NCI-H446 (cell line): ENCODE measurements around the gene ASPRV1.

Source experiments
- DNase-seq, 2 experiments: peaks; one replicate each; lab custom pipeline; 2025; lab: John Stamatoyannopoulos, UW

Gene ASPRV1

GRCh38 chr2:69940691-69941090, 20.7 kb downstream of the ASPRV1 start:
- no peak for DNase-seq

DNA sequence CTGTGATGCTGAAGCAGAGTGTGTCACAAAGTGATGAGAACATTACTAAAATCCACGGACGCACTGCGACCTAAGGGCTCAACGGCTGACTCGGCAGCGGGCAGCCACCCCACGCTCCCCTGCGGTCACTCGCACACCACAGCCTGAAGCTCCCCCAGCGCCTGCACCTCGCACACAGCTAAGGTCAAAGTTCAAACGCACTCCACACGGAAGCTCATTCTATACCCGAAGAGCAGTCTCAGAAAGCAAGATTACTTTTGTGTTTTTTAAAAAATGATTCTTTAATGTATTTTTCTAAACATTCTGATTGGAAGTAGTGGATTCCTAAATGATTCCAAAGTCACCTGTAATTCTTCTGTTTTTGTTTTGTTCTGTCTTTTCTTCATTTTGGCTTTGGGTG, 21.7 kb downstream of the ASPRV1 start:
- no peak for DNase-seq

DNA sequence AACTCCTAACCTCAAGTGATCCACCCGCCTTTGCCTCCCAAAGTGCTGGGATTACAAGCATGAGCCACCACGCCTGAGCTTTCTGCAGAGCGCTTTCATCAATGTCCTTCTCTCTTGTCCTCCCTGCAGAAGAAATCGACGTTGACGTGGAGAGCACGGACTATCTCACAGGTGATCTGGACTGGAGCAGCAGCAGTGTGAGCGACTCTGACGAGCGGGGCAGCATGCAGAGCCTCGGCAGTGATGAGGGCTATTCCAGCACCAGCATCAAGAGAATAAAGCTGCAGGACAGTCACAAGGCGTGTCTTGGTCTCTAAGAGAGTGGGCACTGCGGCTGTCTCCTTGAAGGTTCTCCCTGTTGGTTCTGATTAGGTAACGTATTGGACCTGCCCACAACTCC, 23.5 kb downstream of the ASPRV1 start:
- DNase-seq, result no peak

DNA sequence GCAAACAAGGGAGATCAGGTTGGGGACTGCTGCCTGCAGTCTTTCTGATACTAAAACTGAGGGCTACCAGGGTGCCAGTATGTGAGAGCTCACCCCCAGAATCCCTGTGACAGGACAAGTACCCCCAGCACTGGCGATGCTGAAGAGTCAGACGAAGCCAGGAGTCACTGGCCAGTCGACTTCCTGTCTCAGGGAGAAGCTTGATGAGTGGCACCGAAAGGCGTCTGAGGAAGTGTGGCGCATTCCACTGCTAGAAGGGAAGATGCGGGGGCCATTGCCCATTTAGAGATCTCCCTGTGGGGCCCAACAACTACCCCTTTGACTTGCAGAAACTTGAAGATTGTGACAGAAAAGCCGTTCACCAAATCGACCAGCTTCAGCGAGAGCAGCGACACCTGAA, 24.5 kb downstream of the ASPRV1 start:
- no peak for DNase-seq

DNA sequence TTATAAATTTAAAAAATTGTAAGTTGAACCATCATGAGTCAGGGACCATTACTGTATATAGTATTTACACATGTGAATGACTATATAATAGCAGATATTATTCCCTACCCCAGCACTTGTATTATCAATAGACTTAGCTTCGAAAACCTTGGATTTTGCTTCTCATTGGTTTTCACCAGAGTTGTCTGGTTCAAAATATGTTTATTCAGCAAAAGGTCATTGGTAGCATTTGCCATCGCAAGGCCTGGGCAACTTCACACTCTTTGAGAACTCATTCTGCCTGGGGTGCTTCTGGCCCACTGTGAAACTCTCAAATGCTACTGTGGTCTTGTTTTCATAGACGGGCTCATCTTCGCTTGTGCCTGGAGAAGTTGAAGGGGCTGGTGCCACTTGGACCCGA, 26.4 kb downstream of the ASPRV1 start:
- DNase-seq, result no peak

GRCh38 chr2:69934614-69934908, 26.9 kb downstream of the ASPRV1 start:
- no peak for DNase-seq

DNA sequence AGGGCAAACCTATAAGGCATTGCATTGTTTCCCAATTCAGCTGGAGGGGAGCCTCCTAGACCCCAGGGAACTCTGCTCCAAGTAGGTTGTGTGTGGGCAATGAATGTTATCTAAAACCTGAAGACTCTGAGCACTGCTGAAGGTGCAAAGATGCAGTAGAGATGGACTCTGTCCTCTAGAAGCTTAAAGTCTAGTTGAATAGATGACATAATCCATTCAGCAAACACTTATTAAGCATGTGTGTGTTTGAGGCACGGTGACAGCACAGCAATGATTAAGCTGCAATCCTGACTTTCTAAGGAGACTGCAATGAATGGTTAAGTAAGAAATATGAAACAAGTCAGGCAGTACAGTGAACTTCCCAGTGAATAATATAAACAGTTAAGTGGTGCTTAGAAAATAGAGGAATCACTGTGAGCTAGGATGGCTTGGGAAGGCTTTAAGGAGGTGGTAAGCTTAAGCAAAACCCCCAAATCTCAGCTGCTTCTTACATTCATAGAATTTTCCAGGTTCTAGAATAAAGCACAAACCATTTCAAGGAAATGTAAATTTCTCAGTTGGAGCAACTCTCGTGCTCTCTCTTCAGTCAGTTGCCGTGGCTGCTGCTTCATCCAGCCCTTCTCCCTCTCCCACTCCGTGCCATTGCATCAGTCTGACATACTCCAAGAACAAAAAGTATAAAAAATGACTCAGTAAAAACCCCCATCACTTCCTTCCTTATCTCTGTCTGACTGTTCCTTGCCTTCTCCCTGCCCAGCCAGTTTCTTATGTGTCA, 27.4 kb downstream of the ASPRV1 start:
- DNase-seq, result no peak

GRCh38 chr2:69933254-69933828, 28.1 kb downstream of the ASPRV1 start:
- no peak for DNase-seq

DNA sequence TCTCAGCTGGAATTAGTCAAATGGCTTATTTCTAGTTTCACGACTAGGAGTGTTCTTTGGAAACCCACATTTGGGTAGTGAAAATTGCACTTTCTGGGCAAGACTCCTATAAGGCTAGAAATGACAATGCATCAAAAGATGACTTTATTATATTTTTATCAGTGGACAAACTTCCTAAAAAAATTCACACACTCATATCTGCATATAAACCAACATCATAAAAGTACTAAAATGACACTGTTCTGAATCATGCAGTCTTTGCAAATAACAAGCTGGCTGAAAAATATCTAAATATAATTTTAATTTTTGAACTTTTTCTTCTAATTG, 28.9 kb downstream of the ASPRV1 start:
- DNase-seq, result no peak

DNA sequence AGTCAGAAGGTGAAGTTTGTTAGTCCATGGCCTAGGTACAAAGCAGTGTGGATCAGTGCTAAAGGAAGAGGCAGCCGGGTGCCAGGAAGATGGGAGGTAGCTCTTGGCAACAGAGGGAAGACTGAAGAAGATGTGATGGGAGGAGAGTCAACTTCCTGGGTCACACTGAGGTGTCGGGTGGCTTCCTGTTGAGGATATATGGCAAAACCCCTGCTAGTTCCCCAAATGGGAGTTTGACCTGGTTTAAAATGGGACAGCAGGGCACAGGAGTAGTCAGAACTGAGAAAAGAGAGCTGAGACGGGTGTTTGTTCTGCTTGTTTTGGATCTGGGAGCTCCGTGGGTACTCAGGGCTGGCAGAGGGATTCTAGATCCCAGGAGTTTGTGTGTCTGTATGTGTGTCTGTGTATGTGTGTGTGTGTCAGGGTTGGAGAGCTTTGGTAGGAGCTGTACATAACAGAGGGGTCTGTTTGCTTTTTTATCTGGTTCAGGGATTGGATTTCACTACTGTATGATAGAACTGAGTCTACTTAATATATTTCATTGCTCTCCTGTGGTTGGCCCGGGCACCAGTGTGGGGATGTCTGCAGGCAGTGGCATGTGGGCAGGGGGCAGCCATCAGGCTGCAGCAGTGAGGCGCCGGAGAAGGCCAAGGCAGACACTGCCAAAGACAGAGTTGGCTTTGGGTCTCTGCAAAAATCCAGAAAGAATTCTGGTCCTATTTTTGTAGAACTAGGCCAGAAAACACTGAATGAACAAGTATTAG, 29.4 kb downstream of the ASPRV1 start:
- no peak for DNase-seq

- no peak for DNase-seq
These were observed 34.4 kb downstream of the ASPRV1 start for GRCh38 chr2:69926849-69927515.

DNA sequence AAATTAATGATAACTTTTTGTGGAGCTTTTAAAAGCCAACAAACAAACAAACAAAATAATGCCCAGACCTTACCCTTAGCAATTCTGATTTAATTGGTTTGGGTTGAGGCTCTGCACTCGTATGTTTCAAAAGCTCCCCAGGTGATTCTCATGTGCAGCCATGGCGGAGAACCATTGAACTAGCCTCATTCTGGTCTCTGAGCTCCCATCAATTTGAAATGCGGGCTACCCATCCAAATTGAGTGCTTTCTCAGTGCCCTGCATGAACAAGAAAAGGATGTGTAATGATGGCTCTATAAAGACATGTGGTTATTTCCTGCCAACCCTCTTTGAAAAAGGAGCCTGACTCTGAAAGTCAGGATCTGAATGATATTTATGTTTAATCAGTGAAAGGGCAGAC, 38.3 kb downstream of the ASPRV1 start:
- DNase-seq, result no peak

- DNase-seq, result no peak
These were observed 43.0 kb downstream of the ASPRV1 start for GRCh38 chr2:69918401-69918800.

DNA sequence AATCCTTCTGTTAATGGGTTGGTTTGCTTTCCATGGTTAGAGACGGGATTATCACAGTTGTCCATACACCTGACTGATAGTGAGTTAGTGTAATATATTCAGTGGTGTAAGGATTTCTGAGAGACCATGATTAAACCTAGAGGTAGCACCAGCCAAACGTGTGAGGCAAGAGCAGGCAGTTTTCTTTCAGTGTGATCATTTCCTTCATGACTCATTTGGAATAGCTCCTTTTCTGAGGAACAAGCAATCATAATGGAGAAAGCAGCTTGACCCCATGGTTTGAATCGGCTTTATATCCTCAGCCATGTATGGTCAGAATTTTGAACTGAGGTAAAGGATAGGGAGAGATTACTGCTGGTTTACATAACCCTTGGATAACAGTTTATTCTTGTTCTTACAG, 43.6 kb downstream of the ASPRV1 start:
- DNase-seq, result no peak

DNA sequence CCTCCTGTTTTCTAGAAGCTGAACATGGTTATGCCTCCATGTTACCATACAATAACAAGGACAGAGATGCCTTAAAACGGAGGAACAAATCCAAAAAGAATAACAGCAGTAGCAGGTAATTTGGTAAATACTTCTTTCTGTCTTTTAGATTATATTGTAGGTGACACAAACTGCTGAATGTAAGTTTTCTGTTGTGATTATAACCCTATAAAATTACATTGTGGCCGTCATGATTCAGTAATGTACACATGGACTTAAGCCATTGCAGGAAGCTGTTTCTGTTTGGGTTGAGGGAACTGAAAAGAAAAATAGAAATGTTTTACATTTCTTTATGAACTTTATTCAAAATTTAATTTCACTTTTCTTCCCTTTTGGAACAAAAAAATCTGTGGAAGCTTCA, 45.3 kb downstream of the ASPRV1 start:
- no peak for DNase-seq

DNA sequence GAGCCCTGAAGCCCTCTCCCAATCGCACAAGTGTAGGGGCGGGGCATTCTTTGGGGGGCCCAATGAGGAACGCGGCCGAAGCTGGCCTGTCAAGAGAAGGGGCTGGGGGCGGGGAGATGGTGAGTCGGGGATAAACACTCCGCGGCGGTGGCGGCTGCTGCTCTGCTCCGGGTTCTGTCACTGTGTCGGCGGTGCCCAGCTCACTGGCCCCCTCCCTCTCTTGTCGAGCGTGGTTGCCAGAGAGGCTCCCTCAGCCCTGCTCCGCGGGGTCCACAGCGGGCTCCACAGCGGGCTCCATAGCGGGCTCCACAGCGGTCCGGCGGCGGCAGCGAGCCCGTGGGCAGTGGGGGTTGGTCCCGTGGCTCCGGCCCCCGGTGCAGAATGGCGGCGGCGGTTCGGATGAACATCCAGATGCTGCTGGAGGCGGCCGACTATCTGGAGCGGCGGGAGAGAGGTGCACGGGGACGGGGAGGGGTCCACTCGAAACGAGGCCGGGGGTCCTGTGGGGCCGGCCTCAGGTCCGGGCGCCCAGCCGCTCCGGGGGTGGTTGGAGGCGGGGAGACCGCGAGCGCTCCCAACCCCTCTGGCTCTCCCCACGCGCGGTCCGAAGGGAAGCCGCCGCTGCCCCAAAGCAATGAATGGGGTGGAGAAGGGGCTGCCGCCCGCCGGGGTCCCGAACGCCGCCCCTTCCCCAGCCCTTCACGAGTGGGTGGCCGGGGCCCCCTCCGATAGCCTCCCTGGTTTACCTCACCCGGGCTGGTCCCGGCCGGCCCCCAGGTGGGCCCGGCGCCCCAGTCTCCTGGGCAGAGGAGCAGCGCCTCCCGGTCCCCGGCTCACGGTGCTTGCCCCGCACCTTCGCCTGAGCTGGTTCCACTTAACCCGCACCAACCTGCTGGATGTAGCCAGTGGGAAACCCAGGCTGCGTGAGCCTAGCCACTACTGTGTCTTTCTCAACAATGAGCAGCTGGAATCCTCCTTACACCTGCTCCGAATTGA, 46.2 kb downstream of the ASPRV1 start, which contains the start of gene MXD1:
Gene MXD1, plus strand, starts transcription at position 160 of the 996 bp plus-strand sequence. Its CDS starts 222 bp downstream, at position 382.
- no peak for DNase-seq

- DNase-seq, result peak; percentile 99
These were observed 47.1 kb downstream of the ASPRV1 start for GRCh38 chr2:69914164-69914949.

- DNase-seq, result peak; percentile 37 to 73
These were observed 49.4 kb downstream of the ASPRV1 start for GRCh38 chr2:69911985-69912563.
